Endothelial cell of umbilical vein (primary cell): Measurements from ENCODE around the gene UBE2M. TPM values are rescaled to one million over a fixed set of nuclear protein-coding genes. Genes with fewer than 3 reads are reported as not detected.
A peak's percentile ranks its signal among the peaks of the same experiment; 100 is the strongest.

ENCODE experiments used
- BruUV-seq: library from RNA; stranded (reverse); fragments of 400-500 nt; replicated peaks from 2 replicates; lab custom pipeline; 2021; lab: Mats Ljungman, UMichigan
- CTCF ChIA-PET: fragments of 300-600, 350-600 bp; sonication (Branson Sonifier 250); formaldehyde crosslinking; loops from one replicate; lab custom pipeline; 2021; ENCODE audit warnings: antibody characterized with exemption, inconsistent platforms; lab: Charles Lee
- POLR2A ChIA-PET: fragments of 300-600, 350-600 bp; sonication (Branson Sonifier 250); formaldehyde crosslinking; loops from one replicate; lab custom pipeline; 2021; ENCODE audit warnings: antibody characterized with exemption, inconsistent platforms; lab: Charles Lee
- DNase-seq: peaks from one replicate; pipeline ENCODE4 v3.0.0-alpha.2; 2011; ENCODE audit warnings: low read depth, low spot score
- FAIRE-seq: peaks from 2 replicates; lab custom pipeline; 2011; peaks lifted over from hg19 to GRCh38; lab: Jason Lieb, UNC
- H2AFZ ChIP-seq: 2 replicates; pipeline ENCODE4 v1.6.0; 2012; ENCODE audit warnings: low read depth, low read length, control low read depth, inconsistent platforms
- H3K27ac ChIP-seq: 2 replicates; pipeline ENCODE4 v1.5.1; 2011; ENCODE audit warnings: low read depth, mild to moderate bottlenecking, control low read depth, low read length, moderate library complexity; ENCODE audit not compliant: insufficient read depth
- H3K27me3 ChIP-seq, 2 experiments: 2 replicates each; pipeline versions ENCODE4 v1.6.0 to v1.6.1; 2011; ENCODE audit warnings: low read length in 2 of 2, mixed read lengths in 1 of 2; ENCODE audit not compliant: control insufficient read depth in 2 of 2, insufficient read depth in 2 of 2
- H3K36me3 ChIP-seq, 2 experiments: 2 replicates in 1 of 2; 3 replicates in 1 of 2; pipeline ENCODE4 v1.5.1; 2011; ENCODE audit warnings: low read length in 2 of 2, mild to moderate bottlenecking in 1 of 2, moderate library complexity in 1 of 2; ENCODE audit not compliant: control insufficient read depth in 2 of 2, insufficient read depth in 2 of 2; ENCODE audit errors: extremely low read depth in 1 of 2
- H3K4me1 ChIP-seq: 3 replicates; pipeline ENCODE4 v1.5.1; 2011; ENCODE audit warnings: mild to moderate bottlenecking, low read length; ENCODE audit not compliant: control insufficient read depth, insufficient read depth; ENCODE audit errors: extremely low read depth
- H3K4me2 ChIP-seq: 2 replicates; pipeline ENCODE4 v1.6.1; 2011; ENCODE audit warnings: low read length, control low read depth, mixed read lengths; ENCODE audit not compliant: insufficient read depth
- H3K4me3 ChIP-seq, 3 experiments: fragments of 200-600 bp in 1 of 3; sonication (generic), shearing (Covaris generic) in 1 of 3; replicated peaks in 1 of 3; 2 replicates each; pipeline ENCODE4 v1.5.1; 2011 to 2016; ENCODE audit warnings: control low read depth in 3 of 3, low read length in 3 of 3, mild to moderate bottlenecking in 2 of 3, inconsistent platforms in 1 of 3, low read depth in 1 of 3, moderate library complexity in 1 of 3; ENCODE audit not compliant: insufficient read depth in 1 of 3
- H3K79me2 ChIP-seq: 2 replicates; pipeline ENCODE4 v1.6.0; 2012; ENCODE audit warnings: low read length, inconsistent platforms; ENCODE audit not compliant: control insufficient read depth, insufficient read depth
- H3K9ac ChIP-seq: replicated peaks from 2 replicates; pipeline ENCODE3; 2011; ENCODE audit warnings: low read length, control low read depth; ENCODE audit not compliant: insufficient read depth; ENCODE audit errors: extremely low read depth
- H3K9me1 ChIP-seq: replicated peaks from 3 replicates; pipeline ENCODE4 v1.6.0; 2011; ENCODE audit warnings: mild to moderate bottlenecking, low read length; ENCODE audit not compliant: control insufficient read depth, insufficient read depth; ENCODE audit errors: extremely low read depth
- H3K9me3 ChIP-seq: replicated peaks from 2 replicates; pipeline ENCODE4 v1.5.1; 2012; ENCODE audit warnings: low read length, inconsistent platforms; ENCODE audit not compliant: control insufficient read depth, insufficient read depth
- H4K20me1 ChIP-seq: replicated peaks from 2 replicates; pipeline ENCODE3; 2011; ENCODE audit warnings: mild to moderate bottlenecking, low read length; ENCODE audit not compliant: control insufficient read depth, insufficient read depth; ENCODE audit errors: extremely low read depth
- CTCF ChIP-seq, 2 donors: IDR thresholded peaks; 1 replicate in 1 of 2; 2 replicates in 1 of 2; pipeline ENCODE4 v1.5.1; 2011; ENCODE audit warnings: low read length in 2 of 2, mild to moderate bottlenecking in 2 of 2, moderate library complexity in 2 of 2, control low read depth in 1 of 2, inconsistent platforms in 1 of 2, low read depth in 1 of 2; ENCODE audit not compliant: insufficient read depth in 1 of 2; ENCODE audit errors: extremely low read depth in 1 of 2
- EZH2 ChIP-seq: IDR thresholded peaks from 2 replicates; pipeline ENCODE4 v1.6.1; 2012; ENCODE audit warnings: borderline replicate concordance, low read depth, mild to moderate bottlenecking, moderate library complexity, low read length, inconsistent platforms; ENCODE audit not compliant: severe bottlenecking
- FOS ChIP-seq: IDR thresholded peaks from 2 replicates; pipeline ENCODE4 v1.6.1; 2011; ENCODE audit warnings: mild to moderate bottlenecking, low read length, moderate library complexity, borderline replicate concordance; ENCODE audit not compliant: insufficient read depth
- GATA2 ChIP-seq: IDR thresholded peaks from 2 replicates; pipeline ENCODE4 v1.7.0; 2011; ENCODE audit warnings: low read depth, mild to moderate bottlenecking, moderate library complexity, mixed read lengths, low read length; ENCODE audit not compliant: insufficient read length, insufficient read depth
- JUN ChIP-seq: IDR thresholded peaks from 2 replicates; pipeline ENCODE4 v1.6.1; 2011; ENCODE audit warnings: borderline replicate concordance, low read depth; ENCODE audit not compliant: insufficient read length, insufficient read depth
- MAX ChIP-seq: IDR thresholded peaks from 2 replicates; pipeline ENCODE4 v1.6.1; 2011; ENCODE audit not compliant: insufficient read depth, insufficient read length
- MYC ChIP-seq: IDR thresholded peaks from one replicate; pipeline ENCODE4 v1.6.1; 2011; ENCODE audit warnings: mild to moderate bottlenecking, low read depth, low read length
- POLR2A ChIP-seq: IDR thresholded peaks from 2 replicates; pipeline ENCODE4 v1.6.1; 2012; ENCODE audit warnings: low read depth, mild to moderate bottlenecking, control low read depth, low read length
- POLR2AphosphoS5 ChIP-seq: IDR thresholded peaks from 2 replicates; pipeline ENCODE4 v1.6.1; 2012; ENCODE audit warnings: low read depth, mild to moderate bottlenecking, control low read depth, low read length, moderate library complexity; ENCODE audit not compliant: insufficient read depth
- dilution Hi-C: fragments of 300-500 bp; cut with MboI; formaldehyde crosslinking; loops from one replicate; pipeline ENCODE4 v1.15.0; 2019; ENCODE audit warnings: low sequenced_read_pairs; ENCODE audit not compliant: extremely low pct_ligation_motif_present
- intact Hi-C: fragments of 100-400 bp; cut with micrococcal nuclease; formaldehyde crosslinking; loops from one replicate; pipeline ENCODE4 v1.10.0; 2022
- polyA plus RNA-seq, 4 experiments: library from polyadenylated mRNA; depleted of rRNA in 3 of 4; stranded (reverse) in 3 of 4; unstranded in 1 of 4; fragments of >200 nt; gene quantifications; 2 replicates each; pipeline versions ENCODE4 v1.2.1 to v1.2.3, GENCODE V29; 2011 to 2012; ENCODE audit warnings: missing spikeins in 1 of 4
- total RNA-seq: library from RNA; stranded (reverse); gene quantifications from 2 replicates; pipeline ENCODE4 v1.2.3, GENCODE V29; 2021

Gene UBE2M
- total and polyA plus RNA-seq, 2 donors (not counting 3 experiments of a cell fraction or from before 2014, with no cell fraction given), result 87.8 to 102 TPM

- POLR2A ChIA-PET, result interaction anchor here (0.6 kb wide), 1 partner anchor 25 kb away, joined by 5 read pairs; no protein-coding TSS in a partner anchor
These were observed 8.6 kb downstream of the UBE2M start for GRCh38 chr19:58549664-58550361.

More at GRCh38 chr19:58549664-58550361, 8.6 kb downstream of the UBE2M start:
- dilution Hi-C loops (no loop called here), intact Hi-C loops (no loop called here)
- FAIRE-seq (no peak), DNase-seq (no peak)
- no peak overlapping the region for H3K9ac ChIP-seq
- H3K9me3 ChIP-seq, result no peaks in the 10 kb centered on the region
- no peak overlapping the region for H3K4me3 ChIP-seq
- peaks cover 4% of the 10 kb centered on the region for H4K20me1 ChIP-seq
- H3K4me1 ChIP-seq, result peaks cover 25% of the 10 kb centered on the region
- TF ChIP-seq GATA2 (no peak), POLR2AphosphoS5 (no peak), CTCF (IDR thresholded peaks at IDR 0.05; ENCODE audit: extremely low read depth in 1 of 2, insufficient read depth in 1 of 2, low read depth in 1 of 2, low read length in 2 of 2) (no peak), POLR2A (no peak), MAX (no peak), FOS (no peak), MYC (no peak), EZH2 (no peak), JUN (no peak)
- no peaks in the 10 kb centered on the region for H3K27me3 ChIP-seq
- H3K9me1 ChIP-seq, result no peaks in the 10 kb centered on the region
- no peak overlapping the region for H3K4me2 ChIP-seq
- H3K79me2 ChIP-seq, result peaks cover 47% of the 10 kb centered on the region
- CTCF ChIA-PET, result interaction anchor here (1.4 kb wide), 1 partner anchor 30 kb away, joined by 6 read pairs; the partner anchor contains the start of gene ZBTB45
- TSS peak; percentile 19 for BruUV-seq
- no peak overlapping the region for H3K27ac ChIP-seq
- peaks cover 14 to 50% of the 10 kb centered on the region in 2 experiments for H3K36me3 ChIP-seq
- H2AFZ ChIP-seq, result no peak overlapping the region
